EH (cell line): Measurements from ENCODE around the gene CIP2A.

ENCODE experiments used
- DNase-seq: peaks from one replicate; pipeline ENCODE4 v3.0.0-alpha.2; 2015; ENCODE audit warnings: low read depth

CIP2A gene

GRCh38 chr3:108509871-108510270 lies 79.4 kb downstream of the CIP2A start:
- no peak for DNase-seq

- no peak for DNase-seq
These were observed 80.0 kb downstream of the CIP2A start for GRCh38 chr3:108509263-108509662.

GRCh38 chr3:108507902-108508301 lies 81.3 kb downstream of the CIP2A start:
- DNase-seq = no peak

- DNase-seq = no peak
These were observed 83.4 kb downstream of the CIP2A start for GRCh38 chr3:108505811-108506210.

DNA sequence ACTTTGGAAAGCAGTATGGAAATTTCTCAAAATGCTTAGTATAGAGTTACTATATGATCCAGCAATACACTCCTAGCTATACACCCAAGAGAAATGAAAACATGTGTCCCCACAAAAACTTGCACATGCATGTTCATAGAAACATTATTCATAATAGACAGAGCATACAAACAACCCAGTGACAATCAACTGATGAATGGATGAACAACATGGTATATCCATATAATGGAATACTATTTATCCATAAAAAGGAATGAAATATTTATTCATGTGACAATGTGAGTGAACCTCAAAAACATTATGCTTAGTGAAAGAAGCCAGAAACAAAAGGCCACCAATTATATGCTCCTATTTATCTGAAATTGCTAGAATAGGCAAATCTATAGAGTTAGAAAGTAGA lies 85.5 kb downstream of the CIP2A start:
- DNase-seq = no peak

DNA sequence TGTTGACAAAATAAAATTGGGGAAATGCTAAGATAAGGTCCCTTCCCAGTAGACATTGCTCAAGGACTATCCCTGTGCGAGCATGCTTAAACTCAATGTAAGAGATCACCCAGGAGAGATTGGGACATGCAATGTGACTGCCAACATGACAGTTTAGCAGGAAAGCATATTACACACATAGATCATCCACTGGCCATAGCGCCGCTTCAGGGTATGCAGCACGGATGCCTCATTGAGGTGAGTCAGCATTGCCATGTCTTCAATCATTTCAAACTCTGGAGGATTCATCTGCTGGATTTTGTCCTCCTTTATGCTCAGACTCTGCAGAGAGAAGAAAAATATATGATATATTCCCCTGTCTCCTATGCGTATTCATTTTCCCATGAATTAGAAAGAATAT lies 87.7 kb downstream of the CIP2A start:
- no peak for DNase-seq

- DNase-seq = peak; percentile 51
These were observed 88.5 kb downstream of the CIP2A start for GRCh38 chr3:108500728-108501127.
